Measurements from ENCODE around the gene GALNT11.

The GALNT11 gene

DNA sequence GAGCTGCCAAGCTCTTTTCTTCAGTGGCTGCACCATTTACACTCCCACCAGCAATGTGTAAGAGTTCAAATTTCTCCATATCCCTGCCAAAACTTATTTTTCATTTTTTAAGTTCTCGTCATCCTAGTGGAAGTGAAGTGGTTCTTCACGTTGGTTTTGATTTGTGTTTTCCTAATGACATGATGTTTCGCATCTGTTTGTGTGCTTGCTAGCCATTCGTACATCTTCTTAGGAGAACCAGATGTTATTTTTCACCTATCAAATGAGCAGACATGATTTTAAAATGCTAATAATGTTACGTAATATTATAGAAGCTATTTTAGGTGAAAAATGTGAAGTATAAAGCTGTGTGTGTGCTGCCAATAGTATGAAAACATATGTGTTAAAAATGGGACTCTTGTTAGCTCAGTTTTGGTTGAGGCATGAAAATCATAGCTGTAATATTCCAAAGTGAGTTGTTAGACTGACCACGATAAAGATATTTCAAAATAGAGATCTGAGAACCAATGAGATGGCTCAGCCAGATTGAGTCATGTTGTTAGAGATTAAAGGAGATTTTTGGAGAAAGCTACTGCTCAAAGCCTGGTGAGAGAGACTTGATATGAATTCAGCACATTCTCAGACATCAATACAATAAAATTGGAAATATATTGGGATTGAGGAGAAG is 25.9 kb upstream of the GALNT11 start:
- TF ChIP-seq FOXP2 (optimal IDR thresholded peaks at IDR 0.05; ENCODE audit: borderline replicate concordance, extremely low read depth, extremely low read length, insufficient read depth) = no peak
- TF ChIP-seq TAF1 (IDR thresholded peaks at IDR 0.05; ENCODE audit: borderline replicate concordance, insufficient read depth, low read length) = no peak
- TF ChIP-seq POLR2AphosphoS5 (IDR thresholded peaks at IDR 0.05; ENCODE audit: low read depth, low read length) = no peak
- no peak for TF ChIP-seq REST (IDR thresholded peaks at IDR 0.05; ENCODE audit: insufficient read depth in 1 of 2, low read depth in 2 of 2, low read length in 2 of 2)
- TF ChIP-seq SIN3A (IDR thresholded peaks at IDR 0.05; ENCODE audit: borderline replicate concordance, insufficient read depth, low read length) = no peak

DNA sequence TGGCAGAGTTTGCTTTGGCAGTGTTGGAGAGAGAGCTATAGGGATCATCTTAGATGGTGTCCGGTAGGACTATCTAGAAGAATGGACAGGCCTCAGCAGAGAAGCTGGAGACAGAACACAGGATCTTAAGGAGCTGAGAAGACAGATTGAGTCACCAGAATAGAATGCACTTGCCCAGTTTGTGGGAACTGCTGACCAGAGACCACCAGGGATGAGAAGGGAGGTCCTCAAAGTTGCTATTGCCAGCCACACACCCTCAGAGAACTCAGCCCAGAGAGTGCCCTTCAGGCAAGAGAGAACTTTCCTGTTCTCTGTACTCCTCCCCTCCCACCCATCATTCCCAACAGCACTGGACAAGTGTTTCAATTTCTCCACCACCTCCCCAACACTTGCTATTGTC is 25.3 kb upstream of the GALNT11 start:
- TF ChIP-seq SIN3A (IDR thresholded peaks at IDR 0.05; ENCODE audit: borderline replicate concordance, insufficient read depth, low read length) = no peak
- TF ChIP-seq POLR2AphosphoS5 (IDR thresholded peaks at IDR 0.05; ENCODE audit: low read depth, low read length) = no peak
- TF ChIP-seq REST (IDR thresholded peaks at IDR 0.05; ENCODE audit: insufficient read depth in 1 of 2, low read depth in 2 of 2, low read length in 2 of 2) = no peak
- no peak for TF ChIP-seq TAF1 (IDR thresholded peaks at IDR 0.05; ENCODE audit: borderline replicate concordance, insufficient read depth, low read length)
- TF ChIP-seq FOXP2 (optimal IDR thresholded peaks at IDR 0.05; ENCODE audit: borderline replicate concordance, extremely low read depth, extremely low read length, insufficient read depth) = no peak

DNA sequence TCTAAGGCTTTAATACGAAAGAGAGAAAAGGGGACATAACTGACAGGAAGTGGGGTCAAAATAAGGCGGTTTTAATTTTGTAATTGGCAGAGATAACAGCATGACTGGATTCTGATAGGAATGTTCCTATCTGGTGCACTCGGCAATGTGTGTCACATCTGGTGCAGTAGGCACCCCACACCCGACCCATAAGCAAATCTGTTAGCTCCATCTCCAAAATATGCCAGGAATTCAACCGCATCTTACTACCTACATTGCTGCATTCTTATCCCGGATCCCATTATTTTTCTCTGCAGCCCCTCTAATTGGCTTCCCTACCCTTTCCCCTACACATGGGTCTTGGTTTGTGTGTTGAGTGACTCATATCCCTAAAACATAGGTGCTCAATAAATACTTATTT is 19.1 kb upstream of the GALNT11 start:
- TF ChIP-seq REST (IDR thresholded peaks at IDR 0.05; ENCODE audit: insufficient read depth in 1 of 2, low read depth in 2 of 2, low read length in 2 of 2) (no peak), FOXP2 (optimal IDR thresholded peaks at IDR 0.05; ENCODE audit: borderline replicate concordance, extremely low read depth, extremely low read length, insufficient read depth) (no peak), POLR2AphosphoS5 (IDR thresholded peaks at IDR 0.05; ENCODE audit: low read depth, low read length) (no peak), TAF1 (IDR thresholded peaks at IDR 0.05; ENCODE audit: borderline replicate concordance, insufficient read depth, low read length) (no peak), SIN3A (IDR thresholded peaks at IDR 0.05; ENCODE audit: borderline replicate concordance, insufficient read depth, low read length) (no peak)

- no peak for TF ChIP-seq REST (IDR thresholded peaks at IDR 0.05; ENCODE audit: insufficient read depth in 1 of 2, low read depth in 2 of 2, low read length in 2 of 2)
- no peak for TF ChIP-seq TAF1 (IDR thresholded peaks at IDR 0.05; ENCODE audit: borderline replicate concordance, insufficient read depth, low read length)
- no peak for TF ChIP-seq FOXP2 (optimal IDR thresholded peaks at IDR 0.05; ENCODE audit: borderline replicate concordance, extremely low read depth, extremely low read length, insufficient read depth)
- no peak for TF ChIP-seq POLR2AphosphoS5 (IDR thresholded peaks at IDR 0.05; ENCODE audit: low read depth, low read length)
- TF ChIP-seq SIN3A (IDR thresholded peaks at IDR 0.05; ENCODE audit: borderline replicate concordance, insufficient read depth, low read length) = no peak
Observed at GRCh38 chr7:152011860-152012259, 13.6 kb upstream of the GALNT11 start.

All from PFSK-1 (cell line).